ENCODE data around the gene TEX11. TPM values are rescaled to one million over a fixed set of nuclear protein-coding genes. Genes with fewer than 3 reads are reported as not detected.

The TEX11 gene
- total RNA-seq, 1 experiment from 2014 or later = not detected

- H3K27me3 ChIP-seq (replicated peaks; ENCODE audit: insufficient read depth, low read depth, low read length, poor library complexity) = no peaks in the 10 kb centered on the region
- TF ChIP-seq CTCF (conservative IDR thresholded peaks at IDR 0.05; ENCODE audit: low read depth, low read length) (no peak), EZH2 (IDR thresholded peaks at IDR 0.05; ENCODE audit: borderline replicate concordance, low read depth, low read length, poor library complexity, severe bottlenecking) (no peak)
- ChIA-PET POLR2A (ENCODE audit: low non-redundant PET) (no interaction called here), CTCF (no interaction called here)
- H3K9me3 ChIP-seq (ENCODE audit: low read depth, low read length, poor library complexity, severe bottlenecking) = no peaks in the 10 kb centered on the region
- H3K4me3 ChIP-seq (ENCODE audit: low read depth, low read length, poor library complexity, severe bottlenecking) = no peak overlapping the region
- intact Hi-C loops (cut with micrococcal nuclease; ENCODE audit: unreplicated experiment) = no loop called here
- DNase-seq (ENCODE audit: low spot score) = no peak
- no peaks in the 10 kb centered on the region for H3K36me3 ChIP-seq (ENCODE audit: insufficient read depth, low read length, poor library complexity, severe bottlenecking)
- no peak overlapping the region for H3K27ac ChIP-seq (ENCODE audit: low read depth, low read length, poor library complexity, severe bottlenecking)
- H3K4me1 ChIP-seq (ENCODE audit: insufficient read depth, low read length, poor library complexity, severe bottlenecking) = no peaks in the 10 kb centered on the region
- BruUV-seq (replicated peaks) = no TSS peak
Observed at GRCh38 chrX:70621743-70622142, 286.8 kb downstream of the TEX11 start.

- H3K4me1 ChIP-seq (ENCODE audit: insufficient read depth, low read length, poor library complexity, severe bottlenecking) = no peaks in the 10 kb centered on the region
- no peaks in the 10 kb centered on the region for H3K9me3 ChIP-seq (ENCODE audit: low read depth, low read length, poor library complexity, severe bottlenecking)
- H3K27me3 ChIP-seq (replicated peaks; ENCODE audit: insufficient read depth, low read depth, low read length, poor library complexity) = no peaks in the 10 kb centered on the region
- no TSS peak for BruUV-seq (replicated peaks)
- intact Hi-C loops (cut with micrococcal nuclease; ENCODE audit: unreplicated experiment) = no loop called here
- CTCF ChIA-PET = no interaction called here
- TF ChIP-seq CTCF (conservative IDR thresholded peaks at IDR 0.05; ENCODE audit: low read depth, low read length) (no peak), EZH2 (IDR thresholded peaks at IDR 0.05; ENCODE audit: borderline replicate concordance, low read depth, low read length, poor library complexity, severe bottlenecking) (no peak)
- H3K27ac ChIP-seq (ENCODE audit: low read depth, low read length, poor library complexity, severe bottlenecking) = no peak overlapping the region
- H3K36me3 ChIP-seq (ENCODE audit: insufficient read depth, low read length, poor library complexity, severe bottlenecking) = no peaks in the 10 kb centered on the region
- H3K4me3 ChIP-seq (ENCODE audit: low read depth, low read length, poor library complexity, severe bottlenecking) = no peak overlapping the region
- DNase-seq (ENCODE audit: low spot score) = no peak
- POLR2A ChIA-PET (ENCODE audit: low non-redundant PET) = no interaction called here
Observed at GRCh38 chrX:70618467-70618866, 290.0 kb downstream of the TEX11 start.

- no peaks in the 10 kb centered on the region for H3K4me1 ChIP-seq (ENCODE audit: insufficient read depth, low read length, poor library complexity, severe bottlenecking)
- BruUV-seq (replicated peaks) = no TSS peak
- TF ChIP-seq CTCF (conservative IDR thresholded peaks at IDR 0.05; ENCODE audit: low read depth, low read length) = no peak
- TF ChIP-seq EZH2 (IDR thresholded peaks at IDR 0.05; ENCODE audit: borderline replicate concordance, low read depth, low read length, poor library complexity, severe bottlenecking) = no peak
- no peak for DNase-seq (ENCODE audit: low spot score)
- H3K27ac ChIP-seq (ENCODE audit: low read depth, low read length, poor library complexity, severe bottlenecking) = no peak overlapping the region
- no peak overlapping the region for H3K4me3 ChIP-seq (ENCODE audit: low read depth, low read length, poor library complexity, severe bottlenecking)
- H3K27me3 ChIP-seq (replicated peaks; ENCODE audit: insufficient read depth, low read depth, low read length, poor library complexity) = peaks cover 4% of the 10 kb centered on the region
- intact Hi-C loops (cut with micrococcal nuclease; ENCODE audit: unreplicated experiment) = no loop called here
- POLR2A ChIA-PET (ENCODE audit: low non-redundant PET) = no interaction called here
- H3K9me3 ChIP-seq (ENCODE audit: low read depth, low read length, poor library complexity, severe bottlenecking) = no peaks in the 10 kb centered on the region
- CTCF ChIA-PET = no interaction called here
- no peaks in the 10 kb centered on the region for H3K36me3 ChIP-seq (ENCODE audit: insufficient read depth, low read length, poor library complexity, severe bottlenecking)
Observed at GRCh38 chrX:70613295-70613694, 295.2 kb downstream of the TEX11 start.
